Sigmoid colon (tissue), 4 donors: ENCODE data around the gene MARCHF9.

Experiments
- EP300 ChIP-seq, 4 donors: sonication (generic); formaldehyde crosslinking; IDR thresholded peaks; one replicate each; pipeline ENCODE4 v1.6.1; 2017; ENCODE audit warnings: antibody characterized with exemption in 4 of 4
- POLR2A ChIP-seq, 2 donors: fragments of 450-650 bp; IDR thresholded peaks; one replicate each; pipeline ENCODE4 v1.6.1; 2016; ENCODE audit warnings: antibody characterized with exemption in 2 of 2, mild to moderate bottlenecking in 2 of 2, moderate library complexity in 2 of 2
- TF ChIP-seq, protein P1 (sequence below), 4 experiments: fragments of 450-650 bp in 3 of 4; fragments of 200-600 bp in 1 of 4; IDR thresholded peaks; one replicate each; pipeline ENCODE4 v1.5.1; 2016 to 2019; ENCODE audit warnings: antibody characterized with exemption in 4 of 4, mild to moderate bottlenecking in 3 of 4, moderate library complexity in 2 of 4

GRCh38 chr12:57754411-57755193 is at the start of gene MARCHF9:
- TF ChIP-seq POLR2A (IDR thresholded peaks at IDR 0.05) (no peak), EP300 (IDR thresholded peaks at IDR 0.05) (no peak)
- TF ChIP-seq, protein P1, sequence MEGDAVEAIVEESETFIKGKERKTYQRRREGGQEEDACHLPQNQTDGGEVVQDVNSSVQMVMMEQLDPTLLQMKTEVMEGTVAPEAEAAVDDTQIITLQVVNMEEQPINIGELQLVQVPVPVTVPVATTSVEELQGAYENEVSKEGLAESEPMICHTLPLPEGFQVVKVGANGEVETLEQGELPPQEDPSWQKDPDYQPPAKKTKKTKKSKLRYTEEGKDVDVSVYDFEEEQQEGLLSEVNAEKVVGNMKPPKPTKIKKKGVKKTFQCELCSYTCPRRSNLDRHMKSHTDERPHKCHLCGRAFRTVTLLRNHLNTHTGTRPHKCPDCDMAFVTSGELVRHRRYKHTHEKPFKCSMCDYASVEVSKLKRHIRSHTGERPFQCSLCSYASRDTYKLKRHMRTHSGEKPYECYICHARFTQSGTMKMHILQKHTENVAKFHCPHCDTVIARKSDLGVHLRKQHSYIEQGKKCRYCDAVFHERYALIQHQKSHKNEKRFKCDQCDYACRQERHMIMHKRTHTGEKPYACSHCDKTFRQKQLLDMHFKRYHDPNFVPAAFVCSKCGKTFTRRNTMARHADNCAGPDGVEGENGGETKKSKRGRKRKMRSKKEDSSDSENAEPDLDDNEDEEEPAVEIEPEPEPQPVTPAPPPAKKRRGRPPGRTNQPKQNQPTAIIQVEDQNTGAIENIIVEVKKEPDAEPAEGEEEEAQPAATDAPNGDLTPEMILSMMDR (IDR thresholded peaks at IDR 0.05), result no peak
